ENCODE results near the gene TMEM60.
"Not testable (repeated sequence)": the region's sequence is repeated elsewhere in the genome, so short reads cannot be mapped to it uniquely, and the experiment has no call there.

The TMEM60 gene

GRCh38 chr7:77811516-77812289 lies 13.5 kb upstream of the TMEM60 start:
- DNase-seq (ENCODE audit: low read depth in 2 of 2) = no peak

- DNase-seq (ENCODE audit: low read depth in 2 of 2) = no peak
Measured at GRCh38 chr7:77808517-77808916, 10.3 kb upstream of the TMEM60 start.

GRCh38 chr7:77806425-77806824 lies 8.2 kb upstream of the TMEM60 start:
- DNase-seq (ENCODE audit: low read depth in 2 of 2) = no peak

GRCh38 chr7:77802557-77803405 lies 4.5 kb upstream of the TMEM60 start:
- no peak for DNase-seq (ENCODE audit: low read depth in 2 of 2)

GRCh38 chr7:77800730-77801129 lies 2.5 kb upstream of the TMEM60 start:
- no peak for DNase-seq (ENCODE audit: low read depth in 2 of 2)

GRCh38 chr7:77800158-77800557 lies 1.9 kb upstream of the TMEM60 start:
- DNase-seq (ENCODE audit: low read depth in 2 of 2) = no peak

- DNase-seq (ENCODE audit: low read depth in 2 of 2) = no peak
Measured at GRCh38 chr7:77799078-77799964, 1.1 kb upstream of the TMEM60 start.

- no peak for DNase-seq (ENCODE audit: low read depth in 2 of 2)
Measured at GRCh38 chr7:77797734-77798393, 370 bp downstream of the TMEM60 start.

- DNase-seq (ENCODE audit: low read depth in 2 of 2) = no peak
Measured at GRCh38 chr7:77796960-77797359, 1.3 kb downstream of the TMEM60 start.

- no peak for DNase-seq (ENCODE audit: low read depth in 2 of 2)
Measured at GRCh38 chr7:77796109-77796508, 2.1 kb downstream of the TMEM60 start.

- no peak for DNase-seq (ENCODE audit: low read depth in 2 of 2)
Measured at GRCh38 chr7:77794000-77794399, 4.2 kb downstream of the TMEM60 start.

- no peak for DNase-seq (ENCODE audit: low read depth in 2 of 2)
Measured at GRCh38 chr7:77791956-77792355, 6.3 kb downstream of the TMEM60 start.

- DNase-seq (ENCODE audit: low read depth in 2 of 2) = no peak
Measured at GRCh38 chr7:77791336-77791735, 6.9 kb downstream of the TMEM60 start.

- no peak for DNase-seq (ENCODE audit: low read depth in 2 of 2)
Measured at GRCh38 chr7:77788327-77788902, 9.8 kb downstream of the TMEM60 start.

GRCh38 chr7:77786741-77787140 lies 11.5 kb downstream of the TMEM60 start:
- DNase-seq (ENCODE audit: low read depth in 2 of 2) = no peak

GRCh38 chr7:77786018-77786417 lies 12.2 kb downstream of the TMEM60 start:
- no peak for DNase-seq (ENCODE audit: low read depth in 2 of 2)

GRCh38 chr7:77784426-77784825 lies 13.8 kb downstream of the TMEM60 start:
- not testable (repeated sequence) for DNase-seq (ENCODE audit: low read depth in 2 of 2)

- no peak for DNase-seq (ENCODE audit: low read depth in 2 of 2)
Measured at GRCh38 chr7:77783545-77783944, 14.7 kb downstream of the TMEM60 start.

- DNase-seq (ENCODE audit: low read depth in 2 of 2) = no peak
Measured at GRCh38 chr7:77783111-77783510, 15.1 kb downstream of the TMEM60 start.

GRCh38 chr7:77782383-77782782 lies 15.9 kb downstream of the TMEM60 start:
- DNase-seq (ENCODE audit: low read depth in 2 of 2) = no peak

- no peak for DNase-seq (ENCODE audit: low read depth in 2 of 2)
Measured at GRCh38 chr7:77778535-77778934, 19.7 kb downstream of the TMEM60 start.
